NAMALWA (cell line): Measurements from ENCODE around the gene FBH1.
"Not testable (repeated sequence)": the region's sequence is repeated elsewhere in the genome, so short reads cannot be mapped to it uniquely, and the experiment has no call there.

Experiments used
- DNase-seq: peaks from one replicate; pipeline ENCODE4 v3.0.0-alpha.2; 2015; ENCODE audit warnings: low spot score

The FBH1 gene

GRCh38 chr10:5889624-5890451 lies at the start of gene FBH1, which contains the start of gene ANKRD16:
FBH1 (plus strand) TSS chr10:5890243; CDS start chr10:5890346, 103 bp downstream.
ANKRD16 (minus strand) TSS chr10:5889893; CDS start chr10:5889354, 539 bp downstream.
- DNase-seq: peak; percentile 97

DNA sequence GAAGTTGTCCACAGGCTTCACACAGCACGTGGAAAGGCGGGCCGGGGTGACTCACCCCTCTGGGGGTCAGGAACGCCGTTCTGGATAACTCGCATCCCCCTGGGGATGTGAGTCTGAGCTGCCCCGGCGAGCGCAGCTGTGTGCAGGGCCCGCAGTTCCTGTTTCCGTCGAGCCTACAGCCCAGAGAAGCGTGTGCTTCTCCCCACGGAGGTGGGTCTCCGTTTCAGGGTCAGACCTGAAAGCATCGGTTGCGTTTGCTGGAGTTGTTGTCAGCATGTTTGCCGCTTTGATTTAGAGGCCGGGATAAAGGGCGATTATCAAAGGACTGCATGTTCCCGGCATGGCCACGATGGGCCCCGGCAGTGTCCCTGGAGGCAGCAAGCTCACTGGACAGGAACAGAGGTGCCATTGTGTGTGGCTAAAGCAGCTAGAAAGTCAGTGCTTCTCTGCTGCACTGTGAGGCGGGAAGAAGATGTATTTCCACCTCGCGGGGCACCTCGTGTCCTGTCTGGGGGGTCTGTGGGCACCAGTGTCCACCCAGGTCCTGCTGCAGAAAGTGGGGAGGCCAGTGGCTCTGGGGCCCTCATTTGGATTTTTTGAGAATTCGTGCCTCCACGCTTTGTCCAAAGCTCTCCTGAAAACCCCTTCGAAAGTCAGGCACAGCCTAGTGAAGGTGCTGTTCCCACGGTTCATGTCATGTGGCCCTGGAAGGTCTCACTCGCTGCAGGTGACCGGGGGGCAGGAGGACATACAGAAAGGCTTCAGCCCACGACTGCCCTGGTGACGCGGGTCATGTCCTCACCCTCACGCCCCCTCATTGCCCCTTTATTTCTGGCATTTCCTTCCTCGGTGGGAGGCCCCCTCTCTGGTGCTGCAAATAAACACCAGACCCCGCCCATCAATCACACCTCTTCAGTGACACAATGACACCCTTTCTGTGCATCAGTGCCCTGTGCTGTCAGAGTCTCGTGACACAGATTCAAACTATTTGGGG lies 49.4 kb upstream of the FBH1 start:
- DNase-seq: peak; percentile 96

- no peak for DNase-seq
Measured at GRCh38 chr10:5841965-5842364, 48.1 kb upstream of the FBH1 start.

- DNase-seq: peak; percentile 58
Measured at GRCh38 chr10:5843686-5844344, 46.2 kb upstream of the FBH1 start.

DNA sequence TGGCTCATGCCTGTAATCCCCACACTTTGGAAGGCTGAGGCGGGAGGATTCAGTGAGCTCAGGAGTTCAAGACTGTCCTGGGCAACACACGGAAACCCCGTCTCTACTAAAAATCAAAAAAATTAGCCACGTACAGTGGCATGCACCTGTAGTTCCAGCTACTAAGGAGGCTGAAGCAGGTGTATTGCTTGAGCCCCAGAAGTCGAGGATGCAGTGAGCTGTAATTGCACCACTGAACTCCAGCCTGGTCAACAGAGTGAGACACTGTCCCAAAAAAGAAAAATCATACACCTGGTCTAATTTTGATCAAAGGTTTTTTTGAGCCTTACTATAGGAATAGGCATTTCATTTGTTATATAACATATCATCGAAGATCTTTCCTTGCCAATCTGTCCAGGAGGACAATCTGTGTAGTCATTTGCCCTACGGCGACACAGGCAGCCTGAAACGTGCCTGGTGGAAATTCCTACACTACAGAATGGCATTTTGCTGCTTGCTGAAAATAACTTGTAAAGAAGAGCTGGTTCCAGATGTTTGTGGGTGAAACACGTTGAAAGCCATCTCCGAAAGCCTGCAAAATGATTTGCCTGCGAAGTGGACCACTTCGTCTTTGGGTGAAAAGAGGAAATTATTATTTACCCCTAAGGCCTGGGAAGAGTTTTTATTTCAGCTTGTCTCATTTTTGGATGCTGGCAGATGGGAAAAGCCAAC lies 45.5 kb upstream of the FBH1 start:
- DNase-seq: peak; percentile 81

- not testable (repeated sequence) for DNase-seq
Measured at GRCh38 chr10:5846667-5847066, 43.4 kb upstream of the FBH1 start.

DNA sequence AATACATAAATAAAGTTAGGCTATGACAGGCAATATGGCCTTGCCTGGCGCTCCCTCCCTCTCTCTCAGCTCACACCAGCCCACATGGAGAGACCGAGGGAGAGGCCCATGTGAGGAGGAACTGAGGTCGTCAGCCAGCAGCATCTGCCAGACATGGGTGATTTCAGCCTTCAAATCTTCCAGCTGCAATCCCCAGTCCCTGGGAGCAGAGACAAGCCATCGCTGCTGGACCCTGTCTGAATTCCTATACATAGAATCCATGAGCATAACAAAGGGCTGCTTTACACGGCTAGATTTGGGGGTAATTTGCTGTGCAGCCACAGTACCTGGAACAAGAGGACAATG lies 35.9 kb upstream of the FBH1 start:
- DNase-seq: no peak

- DNase-seq: no peak
Measured at GRCh38 chr10:5855979-5856700, 33.9 kb upstream of the FBH1 start.

DNA sequence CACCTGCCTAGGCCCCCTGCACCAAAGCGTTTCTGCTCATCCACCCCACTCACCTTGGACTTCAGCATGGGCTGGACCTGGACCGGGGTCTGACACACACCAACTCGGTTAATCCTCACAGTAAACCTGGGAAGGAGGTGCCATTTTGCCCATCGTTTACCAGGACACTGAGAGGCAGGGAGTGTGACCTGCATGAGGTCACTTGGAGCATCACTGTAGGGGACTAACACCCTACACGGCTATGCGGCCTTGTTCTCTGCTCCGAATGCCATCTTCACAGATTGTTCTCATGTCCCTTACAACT lies 33.4 kb upstream of the FBH1 start:
- no peak for DNase-seq

DNA sequence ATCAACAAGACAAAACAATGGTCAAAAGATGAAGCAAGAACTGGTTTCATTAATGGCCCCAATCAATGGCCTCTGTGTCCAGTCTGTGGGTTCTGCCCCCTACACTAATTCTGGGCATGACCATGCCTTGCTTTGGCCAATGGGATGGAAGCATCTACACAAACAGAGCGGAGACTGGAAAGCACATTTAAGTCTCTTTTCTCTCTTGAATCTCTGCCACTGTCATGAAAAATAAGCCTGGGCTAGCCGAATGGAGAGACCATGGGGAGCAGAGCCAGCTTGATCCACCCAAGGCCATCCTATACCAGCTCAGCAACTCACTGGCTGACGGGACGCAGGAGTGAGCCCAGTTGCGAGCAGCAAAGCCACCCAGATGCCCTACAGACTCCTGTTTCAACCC lies 31.2 kb upstream of the FBH1 start:
- no peak for DNase-seq

GRCh38 chr10:5860066-5860465 lies 30.0 kb upstream of the FBH1 start:
- DNase-seq: no peak

- no peak for DNase-seq
Measured at GRCh38 chr10:5862360-5862961, 27.6 kb upstream of the FBH1 start.

DNA sequence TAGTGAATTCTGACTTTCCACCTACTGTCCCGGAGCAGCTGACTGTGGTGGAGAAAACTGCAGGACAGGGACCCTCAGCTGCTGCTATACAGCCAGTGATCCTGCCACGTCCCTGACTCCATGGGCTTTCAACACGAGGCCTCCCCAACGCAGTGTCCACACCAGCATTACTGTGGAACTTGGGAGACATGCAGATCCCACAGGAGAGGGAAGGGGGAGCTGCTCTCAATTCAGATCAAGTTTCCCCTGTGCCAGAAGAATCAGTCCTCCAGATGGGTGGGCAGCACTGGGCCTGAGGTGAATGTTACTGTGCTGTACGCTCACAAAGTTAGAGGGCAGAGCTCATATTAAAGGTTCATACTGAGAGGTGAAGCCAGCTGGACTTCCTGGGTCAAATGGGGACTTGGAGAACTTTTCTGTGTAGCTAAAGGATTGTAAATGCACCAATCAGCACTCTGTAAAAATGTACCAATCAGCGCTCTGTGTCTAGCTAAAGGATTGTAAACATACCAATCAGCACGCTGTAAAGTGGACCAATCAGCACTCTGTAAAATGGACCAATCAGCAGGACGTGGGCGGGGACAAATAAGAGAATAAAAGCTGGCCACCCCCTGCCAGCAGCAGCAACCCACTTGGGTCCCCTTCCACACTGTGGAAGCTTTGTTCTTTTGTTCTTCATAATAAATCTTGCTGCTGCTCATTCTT lies 26.9 kb upstream of the FBH1 start:
- DNase-seq: not testable (repeated sequence)

- not testable (repeated sequence) for DNase-seq
Measured at GRCh38 chr10:5866451-5867081, 23.5 kb upstream of the FBH1 start.

- DNase-seq: not testable (repeated sequence)
Measured at GRCh38 chr10:5867091-5867615, 22.9 kb upstream of the FBH1 start.

DNA sequence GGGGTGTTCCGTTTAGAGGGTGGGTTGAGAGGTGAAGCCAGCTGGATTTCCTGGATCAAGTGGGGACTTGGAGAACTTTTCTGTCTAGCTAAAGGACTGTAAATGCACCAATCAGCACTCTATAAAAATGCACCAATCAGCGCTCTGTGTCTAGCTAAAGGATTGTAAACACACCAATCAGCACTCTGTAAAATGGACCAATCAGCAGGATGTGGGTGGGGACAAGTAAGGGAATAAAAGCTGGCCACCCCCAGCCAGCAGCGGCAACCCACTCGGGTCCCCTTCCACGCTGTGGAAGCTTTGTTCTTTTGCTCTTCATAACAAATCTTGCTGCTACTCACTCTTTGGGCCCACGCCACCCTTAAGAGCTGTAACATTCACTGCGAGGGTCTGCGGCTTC lies 21.7 kb upstream of the FBH1 start:
- not testable (repeated sequence) for DNase-seq

DNA sequence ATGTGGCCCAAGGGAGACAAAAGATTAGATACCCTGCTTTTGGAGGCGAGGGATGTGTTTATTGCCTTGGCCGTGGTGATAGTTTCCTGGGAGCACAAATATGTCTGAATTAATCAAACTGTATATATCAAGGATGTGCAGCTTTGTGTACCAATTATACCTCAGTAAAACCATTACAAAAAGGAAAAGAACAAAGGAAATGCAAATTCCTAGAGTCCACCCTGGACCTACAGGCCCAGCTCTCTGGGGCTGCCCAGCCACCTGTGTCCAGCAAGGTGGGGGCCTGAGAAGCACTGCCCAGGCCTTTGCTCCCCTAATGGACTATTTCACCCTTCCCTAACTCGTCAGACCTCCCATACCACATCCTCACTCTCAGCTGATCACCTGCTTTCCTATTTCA lies 20.9 kb upstream of the FBH1 start:
- DNase-seq: no peak

DNA sequence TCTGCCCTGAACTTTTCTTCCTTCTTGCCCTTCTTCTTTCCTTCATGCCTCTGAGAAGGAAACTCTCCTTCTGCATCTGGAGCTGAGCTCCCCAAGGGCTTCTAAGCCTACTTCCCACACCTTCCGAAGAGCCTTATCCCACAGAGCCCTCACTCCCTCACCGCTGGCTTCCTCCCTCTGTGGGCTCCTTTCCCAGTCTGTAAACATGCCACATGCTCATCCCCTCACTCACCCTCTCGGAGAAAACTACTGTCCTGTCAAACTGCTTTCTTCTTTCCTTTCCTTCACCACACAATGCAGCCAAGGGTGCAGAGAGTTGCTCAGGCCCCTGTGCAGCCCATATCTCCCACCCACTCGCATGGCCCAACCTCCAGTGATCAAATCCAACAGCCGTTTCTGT lies 18.4 kb upstream of the FBH1 start:
- no peak for DNase-seq

- peak; percentile 90 for DNase-seq
Measured at GRCh38 chr10:5873515-5873995, 16.5 kb upstream of the FBH1 start.
